Activated CD4-positive, alpha-beta T cell treated with anti-CD3 and anti-CD28 coated beads for 36 hours (primary cell): ENCODE data around the gene GPR107. TPM values are rescaled to one million over a fixed set of nuclear protein-coding genes. Genes with fewer than 3 reads are reported as not detected.

Experiments used
- ATAC-seq: fragments of 200-7000 bp; cut with Tn5 transposase; one replicate; pipeline ENCODE4 v1.10.0; 2021; ENCODE audit warnings: mild to moderate bottlenecking, moderate library complexity
- CTCF ChIA-PET: fragments of 350-600 bp; sonication (Branson Sonifier 250); formaldehyde crosslinking; loops from one replicate; lab custom pipeline; 2021; ENCODE audit warnings: antibody characterized with exemption; lab: Charles Lee
- POLR2A ChIA-PET: fragments of 350-600 bp; sonication (Branson Sonifier 250); formaldehyde crosslinking; loops from one replicate; lab custom pipeline; 2021; ENCODE audit warnings: antibody characterized with exemption, inconsistent platforms; lab: Charles Lee
- DNase-seq: peaks from one replicate; pipeline ENCODE4 v3.0.0-alpha.2; 2020
- H3K27ac Mint-ChIP-seq: one replicate; pipeline ENCODE4 v1.8.0; 2021; ENCODE audit warnings: mixed read lengths
- H3K27me3 Mint-ChIP-seq: one replicate; pipeline ENCODE4 v1.8.0; 2021; ENCODE audit warnings: mixed read lengths
- H3K36me3 Mint-ChIP-seq: one replicate; pipeline ENCODE4 v1.8.0; 2021; ENCODE audit warnings: low read depth, mixed read lengths
- H3K4me1 Mint-ChIP-seq: one replicate; pipeline ENCODE4 v1.8.0; 2021; ENCODE audit warnings: mixed read lengths
- H3K4me3 Mint-ChIP-seq: one replicate; pipeline ENCODE4 v1.8.0; 2021; ENCODE audit warnings: mild to moderate bottlenecking, moderate library complexity, mixed read lengths
- H3K9me3 Mint-ChIP-seq: one replicate; pipeline ENCODE4 v1.8.0; 2021; ENCODE audit warnings: low read depth, mixed read lengths
- intact Hi-C, 2 experiments: fragments of 100-400 bp; cut with DNase I in 1 of 2; cut with micrococcal nuclease in 1 of 2; formaldehyde crosslinking; loops; one replicate each; pipeline versions ENCODE4 v1.14.2 to v1.15.1; 2022 to 2024; cut with DNase I, micrococcal nuclease
- total RNA-seq, 2 experiments: library from RNA; stranded (reverse); gene quantifications; one replicate each; pipeline ENCODE4 v1.2.3, GENCODE V29; 2021

Gene GPR107
- total RNA-seq, 2 experiments from 2014 or later = 17.7 to 19.7 TPM

GRCh38 chr9:130181678-130182380, 128.1 kb downstream of the GPR107 start:
- Mint-ChIP-seq H3K4me1 (peaks cover 2% of the 10 kb centered on the region), H3K27me3 (no peaks in the 10 kb centered on the region), H3K36me3 (no peaks in the 10 kb centered on the region), H3K27ac (no peak overlapping the region), H3K9me3 (no peaks in the 10 kb centered on the region), H3K4me3 (no peak overlapping the region)
- ChIA-PET POLR2A (no interaction called here), CTCF (no interaction called here)
- ATAC-seq (no peak), DNase-seq (no peak)
- intact Hi-C loops = no loop called here

GRCh38 chr9:130182381-130182909, 128.7 kb downstream of the GPR107 start:
- H3K4me3 Mint-ChIP-seq = no peak overlapping the region
- peaks cover 2% of the 10 kb centered on the region for H3K4me1 Mint-ChIP-seq
- POLR2A ChIA-PET = no interaction called here
- ATAC-seq (no peak), DNase-seq (no peak)
- H3K27me3 Mint-ChIP-seq = no peaks in the 10 kb centered on the region
- intact Hi-C loops = no loop called here
- H3K27ac Mint-ChIP-seq = no peak overlapping the region
- H3K36me3 Mint-ChIP-seq = no peaks in the 10 kb centered on the region
- no peaks in the 10 kb centered on the region for H3K9me3 Mint-ChIP-seq
- CTCF ChIA-PET = interaction anchor here (0.7 kb wide), 1 partner anchor 502 kb away, joined by 3 read pairs; no protein-coding TSS in a partner anchor

GRCh38 chr9:130183133-130183762, 129.5 kb downstream of the GPR107 start:
- Mint-ChIP-seq H3K4me1 (peaks cover 2% of the 10 kb centered on the region), H3K27me3 (no peaks in the 10 kb centered on the region), H3K27ac (no peak overlapping the region), H3K36me3 (no peaks in the 10 kb centered on the region), H3K4me3 (no peak overlapping the region), H3K9me3 (no peaks in the 10 kb centered on the region)
- no peak for ATAC-seq
- intact Hi-C loops = no loop called here
- no peak for DNase-seq
- CTCF ChIA-PET = interaction anchor here (0.7 kb wide), 1 partner anchor 503 kb away, joined by 3 read pairs; no protein-coding TSS in a partner anchor
- POLR2A ChIA-PET = no interaction called here

DNA sequence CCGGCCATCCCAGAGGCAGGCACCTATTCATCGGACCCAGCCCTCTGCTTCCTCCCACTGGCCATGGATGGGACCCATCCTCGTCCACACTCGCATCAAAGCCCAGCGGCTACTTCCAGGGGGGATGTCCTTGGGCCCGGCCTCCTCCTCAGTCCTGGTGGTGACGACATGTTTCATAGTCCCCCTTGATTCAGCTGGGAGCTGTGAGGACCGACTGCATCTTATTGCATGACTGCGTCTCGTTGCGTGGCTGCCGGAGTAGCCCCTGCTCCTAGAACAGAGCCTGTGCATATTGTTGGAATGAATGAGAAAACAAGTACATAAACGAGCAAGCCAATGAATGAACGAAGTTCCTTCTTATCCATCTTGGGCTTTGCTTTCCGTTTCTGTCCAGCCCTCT, 131.3 kb downstream of the GPR107 start:
- intact Hi-C loops = no loop called here
- ChIA-PET CTCF (no interaction called here), POLR2A (no interaction called here)
- DNase-seq (no peak), ATAC-seq (no peak)
- Mint-ChIP-seq H3K4me3 (no peak overlapping the region), H3K4me1 (no peaks in the 10 kb centered on the region), H3K9me3 (no peaks in the 10 kb centered on the region), H3K36me3 (no peaks in the 10 kb centered on the region), H3K27ac (no peak overlapping the region), H3K27me3 (no peaks in the 10 kb centered on the region)

GRCh38 chr9:130185490-130186031, 131.9 kb downstream of the GPR107 start:
- intact Hi-C loops = no loop called here
- H3K4me3 Mint-ChIP-seq = no peak overlapping the region
- DNase-seq (no peak), ATAC-seq (no peak)
- no peaks in the 10 kb centered on the region for H3K27me3 Mint-ChIP-seq
- no peak overlapping the region for H3K27ac Mint-ChIP-seq
- CTCF ChIA-PET = interaction anchor here (0.7 kb wide), 1 partner anchor 89 kb away, joined by 4 read pairs; no protein-coding TSS in a partner anchor
- H3K9me3 Mint-ChIP-seq = no peaks in the 10 kb centered on the region
- no peaks in the 10 kb centered on the region for H3K4me1 Mint-ChIP-seq
- no peaks in the 10 kb centered on the region for H3K36me3 Mint-ChIP-seq
- POLR2A ChIA-PET = no interaction called here

- CTCF ChIA-PET = interaction anchor here (0.7 kb wide), 1 partner anchor 89 kb away, joined by 4 read pairs; no protein-coding TSS in a partner anchor
- Mint-ChIP-seq H3K4me1 (no peaks in the 10 kb centered on the region), H3K27me3 (no peaks in the 10 kb centered on the region), H3K9me3 (no peaks in the 10 kb centered on the region), H3K4me3 (no peak overlapping the region), H3K27ac (no peak overlapping the region), H3K36me3 (no peaks in the 10 kb centered on the region)
- DNase-seq (no peak), ATAC-seq (no peak)
- intact Hi-C loops = no loop called here
- POLR2A ChIA-PET = no interaction called here
Measured at GRCh38 chr9:130186051-130186450, 132.3 kb downstream of the GPR107 start.

DNA sequence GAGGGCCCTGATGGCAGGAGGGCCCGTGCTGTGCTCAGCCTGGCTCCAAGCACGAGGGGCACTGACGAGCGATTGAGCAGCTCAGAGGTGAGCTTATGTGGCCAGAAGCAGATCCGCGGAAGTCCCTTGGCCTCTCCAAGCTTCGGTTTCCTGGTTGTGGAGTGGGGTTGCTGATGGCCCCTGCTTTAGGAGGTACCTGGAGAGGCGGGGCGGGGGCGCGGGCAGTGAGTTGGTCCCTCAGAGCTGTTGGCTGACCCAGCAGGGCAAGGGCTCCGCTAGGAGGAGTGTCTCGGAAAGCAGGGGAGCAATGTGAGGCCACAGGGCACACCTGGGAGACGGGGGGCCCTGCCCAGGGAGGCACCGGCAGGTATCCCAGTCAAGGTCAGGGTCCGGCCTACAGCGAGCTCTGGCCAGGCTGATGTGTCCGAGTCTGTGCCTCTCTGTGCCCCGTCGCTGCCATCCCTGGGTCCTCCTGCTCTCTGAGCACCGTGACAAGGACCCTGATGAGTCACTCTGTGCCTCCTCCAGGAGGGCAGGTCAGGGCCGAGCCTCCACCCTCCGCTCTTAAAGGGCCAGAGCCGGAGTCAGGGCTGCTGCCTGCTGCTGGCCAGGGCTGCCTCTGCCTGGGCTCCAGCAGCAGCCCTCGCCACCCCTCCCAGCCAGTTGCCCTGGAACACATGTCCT, 133.3 kb downstream of the GPR107 start:
- DNase-seq = peak; percentile 22
- no peak for ATAC-seq
- Mint-ChIP-seq H3K27ac (no peak overlapping the region), H3K27me3 (no peaks in the 10 kb centered on the region), H3K9me3 (no peaks in the 10 kb centered on the region), H3K36me3 (no peaks in the 10 kb centered on the region), H3K4me1 (no peaks in the 10 kb centered on the region), H3K4me3 (no peak overlapping the region)
- ChIA-PET CTCF (no interaction called here), POLR2A (no interaction called here)
- intact Hi-C loops = no loop called here

GRCh38 chr9:130187523-130187846, 133.8 kb downstream of the GPR107 start:
- Mint-ChIP-seq H3K27ac (no peak overlapping the region), H3K4me3 (no peak overlapping the region), H3K4me1 (no peaks in the 10 kb centered on the region), H3K9me3 (no peaks in the 10 kb centered on the region), H3K36me3 (no peaks in the 10 kb centered on the region), H3K27me3 (no peaks in the 10 kb centered on the region)
- intact Hi-C loops = no loop called here
- DNase-seq (no peak), ATAC-seq (no peak)
- POLR2A ChIA-PET = interaction anchor here (0.6 kb wide), 1 partner anchor 227 kb away, joined by 5 read pairs; no protein-coding TSS in a partner anchor
- CTCF ChIA-PET = no interaction called here

- no peaks in the 10 kb centered on the region for H3K27me3 Mint-ChIP-seq
- POLR2A ChIA-PET = no interaction called here
Measured at GRCh38 chr9:130188860-130189481, 135.3 kb downstream of the GPR107 start.

More at GRCh38 chr9:130188860-130189481, 135.3 kb downstream of the GPR107 start:
- H3K4me3 Mint-ChIP-seq = no peak overlapping the region
- DNase-seq = no peak
- ATAC-seq = no peak
- H3K27ac Mint-ChIP-seq = no peak overlapping the region
- no peaks in the 10 kb centered on the region for H3K4me1 Mint-ChIP-seq
- intact Hi-C loops = no loop called here
- CTCF ChIA-PET = no interaction called here
- H3K9me3 Mint-ChIP-seq = no peaks in the 10 kb centered on the region
- no peaks in the 10 kb centered on the region for H3K36me3 Mint-ChIP-seq
